KMS-11 (cell line): ENCODE data around the gene LRP6.

Experiments
- H2AFZ ChIP-seq: fragments of 200-600 bp; sonication (generic); 2 replicates; pipeline ENCODE4 v1.6.1; 2016; ENCODE audit warnings: antibody characterized with exemption, mixed run types, low read depth
- H3K27ac ChIP-seq: fragments of 200-600 bp; sonication (generic); 2 replicates; pipeline ENCODE4 v1.6.1; 2016; ENCODE audit warnings: mild to moderate bottlenecking, mixed run types
- H3K27me3 ChIP-seq: fragments of 200-600 bp; sonication (generic); 2 replicates; pipeline ENCODE4 v1.6.1; 2017; ENCODE audit warnings: mild to moderate bottlenecking, low read depth, mixed run types, moderate library complexity; ENCODE audit not compliant: insufficient read depth
- H3K36me3 ChIP-seq: fragments of 200-600 bp; sonication (generic); 2 replicates; pipeline ENCODE4 v1.6.1; 2017; ENCODE audit warnings: mild to moderate bottlenecking, mixed run types; ENCODE audit not compliant: insufficient read depth
- H3K4me1 ChIP-seq: fragments of 200-600 bp; sonication (generic); 2 replicates; pipeline ENCODE4 v1.6.1; 2016; ENCODE audit warnings: mild to moderate bottlenecking, low read depth, mixed run types; ENCODE audit not compliant: poor library complexity, severe bottlenecking
- H3K4me2 ChIP-seq: fragments of 200-600 bp; sonication (generic); 2 replicates; pipeline ENCODE4 v1.7.0; 2016; ENCODE audit warnings: mild to moderate bottlenecking, mixed run types
- H3K4me3 ChIP-seq: fragments of 200-600 bp; sonication (generic); IDR thresholded peaks from 2 replicates; pipeline ENCODE4 v1.6.1; 2017; ENCODE audit warnings: low read depth, low read length, mixed read lengths; ENCODE audit not compliant: insufficient read depth
- H3K79me2 ChIP-seq: fragments of 200-600 bp; sonication (generic); 2 replicates; pipeline ENCODE4 v1.6.1; 2016; ENCODE audit warnings: low read depth, mixed run types; ENCODE audit not compliant: insufficient read depth
- H3K9ac ChIP-seq: fragments of 200-600 bp; sonication (generic); 2 replicates; pipeline ENCODE4 v1.6.1; 2016; ENCODE audit warnings: mild to moderate bottlenecking, mixed run types
- H4K20me1 ChIP-seq: fragments of 200-600 bp; sonication (generic); 2 replicates; pipeline ENCODE4 v1.6.1; 2016; ENCODE audit warnings: mild to moderate bottlenecking, mixed run types; ENCODE audit not compliant: insufficient read depth
- CTCF ChIP-seq: fragments of 200-600 bp; sonication (generic); conservative IDR thresholded peaks from 2 replicates; pipeline ENCODE4 v1.6.1; 2017; ENCODE audit warnings: low read depth, mild to moderate bottlenecking, antibody characterized with exemption, low read length, moderate library complexity, mixed read lengths

Gene LRP6

GRCh38 chr12:12108441-12109058 is 158.3 kb downstream of the LRP6 start:
- H4K20me1 ChIP-seq = no peaks in the 10 kb centered on the region
- H2AFZ ChIP-seq = no peak overlapping the region
- no peak for TF ChIP-seq CTCF
- no peak overlapping the region for H3K4me2 ChIP-seq
- no peaks in the 10 kb centered on the region for H3K4me1 ChIP-seq
- no peak overlapping the region for H3K9ac ChIP-seq
- no peak overlapping the region for H3K27ac ChIP-seq
- H3K4me3 ChIP-seq = no peak overlapping the region
- no peaks in the 10 kb centered on the region for H3K36me3 ChIP-seq
- H3K79me2 ChIP-seq = no peaks in the 10 kb centered on the region
- H3K27me3 ChIP-seq = no peaks in the 10 kb centered on the region

- H2AFZ ChIP-seq = no peak overlapping the region
Observed at GRCh38 chr12:12107678-12108077, 159.2 kb downstream of the LRP6 start.

GRCh38 chr12:12099102-12099501 is 167.7 kb downstream of the LRP6 start:
- no peak for TF ChIP-seq CTCF
- Histone ChIP-seq H3K79me2 (no peaks in the 10 kb centered on the region), H3K9ac (no peak overlapping the region), H3K27me3 (no peaks in the 10 kb centered on the region), H3K36me3 (no peaks in the 10 kb centered on the region), H3K27ac (no peak overlapping the region), H2AFZ (no peak overlapping the region), H3K4me2 (no peak overlapping the region), H4K20me1 (no peaks in the 10 kb centered on the region), H3K4me1 (no peaks in the 10 kb centered on the region), H3K4me3 (no peak overlapping the region)

More at GRCh38 chr12:12107678-12108077, 159.2 kb downstream of the LRP6 start:
- no peaks in the 10 kb centered on the region for H3K4me1 ChIP-seq
- TF ChIP-seq CTCF = no peak
- no peak overlapping the region for H3K27ac ChIP-seq
- no peaks in the 10 kb centered on the region for H3K36me3 ChIP-seq
- no peak overlapping the region for H3K9ac ChIP-seq
- no peaks in the 10 kb centered on the region for H3K79me2 ChIP-seq
- H3K27me3 ChIP-seq = no peaks in the 10 kb centered on the region
- no peak overlapping the region for H3K4me2 ChIP-seq
- H3K4me3 ChIP-seq = no peak overlapping the region
- H4K20me1 ChIP-seq = no peaks in the 10 kb centered on the region

GRCh38 chr12:12098691-12099015 is 168.2 kb downstream of the LRP6 start:
- no peaks in the 10 kb centered on the region for H3K36me3 ChIP-seq
- H3K4me2 ChIP-seq = no peak overlapping the region
- H3K79me2 ChIP-seq = no peaks in the 10 kb centered on the region
- no peak overlapping the region for H3K4me3 ChIP-seq
- H3K9ac ChIP-seq = no peak overlapping the region
- no peaks in the 10 kb centered on the region for H4K20me1 ChIP-seq
- no peak overlapping the region for H2AFZ ChIP-seq
- H3K27ac ChIP-seq = no peak overlapping the region
- H3K4me1 ChIP-seq = no peaks in the 10 kb centered on the region
- TF ChIP-seq CTCF = no peak
- H3K27me3 ChIP-seq = no peaks in the 10 kb centered on the region
